CD4-positive, alpha-beta T cell treated with Interleukin-12 subunit alpha and Interleukin-12 subunit beta, for 1 hour (primary cell): ENCODE data around the gene CCR6.
A peak's percentile ranks its signal among the peaks of the same experiment; 100 is the strongest.
"Not testable (repeated sequence)": the region's sequence is repeated elsewhere in the genome, so short reads cannot be mapped to it uniquely, and the experiment has no call there.

Source experiments
- DNase-seq: peaks from one replicate; pipeline ENCODE4 v3.0.0-alpha.2; 2020

CCR6 gene

GRCh38 chr6:167146135-167146534 is 23.2 kb downstream of the CCR6 start:
- DNase-seq = no peak

- DNase-seq = no peak
Measured at GRCh38 chr6:167146977-167147376, 24.1 kb downstream of the CCR6 start.

GRCh38 chr6:167148021-167148420 is 25.1 kb downstream of the CCR6 start:
- no peak for DNase-seq

- DNase-seq = no peak
Measured at GRCh38 chr6:167148997-167149396, 26.1 kb downstream of the CCR6 start.

GRCh38 chr6:167150941-167151549 is 28.1 kb downstream of the CCR6 start:
- DNase-seq = no peak

GRCh38 chr6:167151648-167152047 is 28.8 kb downstream of the CCR6 start:
- DNase-seq = no peak

- peak; percentile 22 for DNase-seq
Measured at GRCh38 chr6:167152862-167153261, 30.0 kb downstream of the CCR6 start.

- peak; percentile 24 for DNase-seq
Measured at GRCh38 chr6:167153521-167153959, 30.6 kb downstream of the CCR6 start.

GRCh38 chr6:167154291-167154690 is 31.4 kb downstream of the CCR6 start:
- DNase-seq = no peak

- DNase-seq = no peak
Measured at GRCh38 chr6:167154895-167155294, 32.0 kb downstream of the CCR6 start.

- DNase-seq = no peak
Measured at GRCh38 chr6:167157414-167157813, 34.5 kb downstream of the CCR6 start.

- DNase-seq = no peak
Measured at GRCh38 chr6:167157863-167158262, 35.0 kb downstream of the CCR6 start, which contains the start of gene GPR31. Gene GPR31 (minus strand): TSS chr6:167157980. CDS start chr6:167157831, 149 bp downstream.

- DNase-seq = no peak
Measured at GRCh38 chr6:167161851-167162467, 39.1 kb downstream of the CCR6 start.

- DNase-seq = no peak
Measured at GRCh38 chr6:167162591-167162990, 39.7 kb downstream of the CCR6 start.

GRCh38 chr6:167163476-167164011 is 40.6 kb downstream of the CCR6 start:
- no peak for DNase-seq

- no peak for DNase-seq
Measured at GRCh38 chr6:167164261-167164660, 41.4 kb downstream of the CCR6 start.

GRCh38 chr6:167165858-167166471 is 43.1 kb downstream of the CCR6 start:
- DNase-seq = no peak

GRCh38 chr6:167167699-167168098 is 44.8 kb downstream of the CCR6 start:
- not testable (repeated sequence) for DNase-seq

- DNase-seq = not testable (repeated sequence)
Measured at GRCh38 chr6:167168296-167168695, 45.4 kb downstream of the CCR6 start.

- not testable (repeated sequence) for DNase-seq
Measured at GRCh38 chr6:167169867-167170266, 47.0 kb downstream of the CCR6 start.

- DNase-seq = not testable (repeated sequence)
Measured at GRCh38 chr6:167171300-167171699, 48.4 kb downstream of the CCR6 start.

- DNase-seq = not testable (repeated sequence)
Measured at GRCh38 chr6:167172011-167172410, 49.1 kb downstream of the CCR6 start.

GRCh38 chr6:167177271-167177670 is 54.4 kb downstream of the CCR6 start:
- not testable (repeated sequence) for DNase-seq
